GM13977 (cell line): ENCODE measurements around the gene SNTG2.
"Not testable (repeated sequence)": the region's sequence is repeated elsewhere in the genome, so short reads cannot be mapped to it uniquely, and the experiment has no call there.

ENCODE experiments used
- DNase-seq: peaks from one replicate; pipeline ENCODE4 v3.0.0; 2012; ENCODE audit warnings: low spot score
- in situ Hi-C: fragments of 300-500 bp; cut with MboI; formaldehyde crosslinking; loops from one replicate; pipeline ENCODE4 v1.12.0; 2022; ENCODE audit warnings: low sequenced_read_pairs, low pct_unique_long_range_greater_than_20kb, mixed read lengths, inconsistent platforms; ENCODE audit not compliant: unreplicated experiment
- TF ChIP-seq, protein P1 (sequence below): IDR thresholded peaks from 2 replicates; pipeline ENCODE4 v1.5.1; 2012; ENCODE audit warnings: mild to moderate bottlenecking, control low read depth; ENCODE audit not compliant: insufficient read depth; ENCODE audit errors: extremely low read depth, missing control alignments

The SNTG2 gene

DNA sequence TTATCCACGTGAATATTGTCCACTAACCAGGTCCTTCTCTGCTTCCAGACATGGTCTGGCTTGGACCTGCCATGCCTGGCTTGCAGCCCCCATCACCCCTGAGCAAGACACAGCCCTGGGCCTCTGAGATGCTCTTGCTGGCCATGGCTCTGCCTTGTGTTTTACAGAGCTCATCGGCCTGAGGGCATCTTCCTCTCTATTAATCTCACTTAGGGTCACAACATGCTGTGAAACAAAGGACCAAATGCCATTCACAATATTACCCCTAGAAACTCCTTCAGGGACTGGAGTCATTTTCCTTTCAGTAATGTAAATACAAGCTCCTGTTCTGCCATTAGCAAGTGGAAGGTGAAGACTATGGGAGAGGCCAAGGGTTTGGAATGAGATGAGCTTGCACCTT lies 455.8 kb downstream of the SNTG2 start:
- in situ Hi-C loops = no loop called here
- DNase-seq = no peak
- TF ChIP-seq, protein P1, sequence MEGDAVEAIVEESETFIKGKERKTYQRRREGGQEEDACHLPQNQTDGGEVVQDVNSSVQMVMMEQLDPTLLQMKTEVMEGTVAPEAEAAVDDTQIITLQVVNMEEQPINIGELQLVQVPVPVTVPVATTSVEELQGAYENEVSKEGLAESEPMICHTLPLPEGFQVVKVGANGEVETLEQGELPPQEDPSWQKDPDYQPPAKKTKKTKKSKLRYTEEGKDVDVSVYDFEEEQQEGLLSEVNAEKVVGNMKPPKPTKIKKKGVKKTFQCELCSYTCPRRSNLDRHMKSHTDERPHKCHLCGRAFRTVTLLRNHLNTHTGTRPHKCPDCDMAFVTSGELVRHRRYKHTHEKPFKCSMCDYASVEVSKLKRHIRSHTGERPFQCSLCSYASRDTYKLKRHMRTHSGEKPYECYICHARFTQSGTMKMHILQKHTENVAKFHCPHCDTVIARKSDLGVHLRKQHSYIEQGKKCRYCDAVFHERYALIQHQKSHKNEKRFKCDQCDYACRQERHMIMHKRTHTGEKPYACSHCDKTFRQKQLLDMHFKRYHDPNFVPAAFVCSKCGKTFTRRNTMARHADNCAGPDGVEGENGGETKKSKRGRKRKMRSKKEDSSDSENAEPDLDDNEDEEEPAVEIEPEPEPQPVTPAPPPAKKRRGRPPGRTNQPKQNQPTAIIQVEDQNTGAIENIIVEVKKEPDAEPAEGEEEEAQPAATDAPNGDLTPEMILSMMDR = no peak

DNA sequence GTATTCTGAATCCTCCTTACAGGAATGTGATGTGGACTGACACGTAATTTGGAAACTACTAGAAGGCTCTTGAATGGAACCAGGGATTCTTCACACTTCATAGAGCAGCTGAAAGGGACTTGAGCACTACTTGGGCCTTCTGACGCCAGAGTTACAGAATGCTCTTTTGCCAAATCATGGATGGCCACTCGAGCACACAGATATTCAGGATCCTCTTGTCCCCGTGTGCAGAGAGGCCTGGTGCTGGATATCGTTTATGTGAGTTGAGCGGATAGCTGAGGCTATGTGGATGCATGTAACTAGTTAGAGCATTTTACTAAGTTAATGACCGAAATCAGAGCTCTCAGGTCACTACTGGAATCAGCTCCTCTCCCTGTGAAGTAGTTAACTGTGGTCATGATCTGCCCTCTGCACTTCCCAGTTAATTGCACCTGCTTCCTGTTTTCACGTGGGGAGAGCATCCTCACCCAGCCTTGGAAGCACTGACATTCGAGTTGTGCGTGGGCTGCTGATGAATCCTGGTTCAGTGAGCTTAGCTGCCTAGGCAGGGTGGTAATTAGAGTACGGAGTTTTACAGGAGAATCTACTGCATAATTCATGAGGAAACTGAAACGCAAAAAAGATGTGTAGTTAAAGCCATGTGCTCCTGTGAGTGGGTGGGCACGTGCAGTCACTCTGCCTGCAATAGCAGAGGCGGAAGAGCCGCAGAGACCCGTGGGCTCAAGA lies 457.5 kb downstream of the SNTG2 start:
- in situ Hi-C loops = no loop called here
- TF ChIP-seq, protein P1 = no peak
- no peak for DNase-seq

DNA sequence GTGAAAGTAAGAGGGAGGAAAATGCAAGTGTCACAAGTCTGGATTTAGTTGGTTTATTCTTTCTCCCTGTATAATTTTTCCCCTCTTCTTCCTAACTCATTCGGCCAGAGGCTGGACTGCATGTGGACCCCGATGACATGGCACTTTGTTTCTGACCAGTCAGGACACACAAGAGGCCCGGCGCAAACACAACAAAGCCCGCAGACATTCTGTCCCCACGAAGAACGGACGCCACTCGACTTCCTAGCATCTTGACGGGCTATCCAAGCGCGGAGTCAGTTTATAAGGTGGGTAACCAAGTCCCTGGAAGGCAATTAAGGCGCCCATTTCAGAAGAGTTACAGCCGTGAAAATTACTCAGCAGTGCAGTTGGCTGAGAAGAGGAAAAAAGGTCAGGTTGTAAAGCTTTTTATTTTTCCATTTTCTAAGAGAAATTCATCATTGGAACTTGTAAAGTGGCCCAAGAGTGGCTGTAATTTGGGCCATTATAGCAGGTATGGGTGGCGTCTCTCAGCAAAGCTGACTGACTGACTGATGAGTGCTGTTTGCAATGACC lies 462.6 kb downstream of the SNTG2 start, which contains the start of gene TPO:
Gene TPO (plus strand): TSS at position 308 of the 555 bp plus-strand sequence. CDS start 946 bp downstream, outside the sequence.
- TF ChIP-seq, protein P1 = no peak
- in situ Hi-C loops = no loop called here
- DNase-seq = no peak

DNA sequence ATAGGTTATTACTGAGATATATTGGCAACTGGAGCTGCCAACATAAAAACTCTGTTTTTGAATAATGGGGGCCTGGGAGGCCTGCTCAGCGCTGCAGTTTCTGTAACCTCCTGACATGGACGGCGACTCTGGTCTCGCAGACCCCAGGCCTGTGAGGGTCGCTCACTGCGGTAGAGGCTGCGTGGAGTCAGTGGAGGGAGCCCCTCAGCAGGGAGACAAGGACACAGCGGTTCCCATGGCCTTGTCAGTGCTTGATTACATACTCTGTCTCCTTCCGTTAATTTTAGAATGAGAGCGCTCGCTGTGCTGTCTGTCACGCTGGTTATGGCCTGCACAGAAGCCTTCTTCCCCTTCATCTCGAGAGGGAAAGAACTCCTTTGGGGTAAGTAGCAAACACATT lies 463.5 kb downstream of the SNTG2 start:
- TF ChIP-seq, protein P1 = no peak
- in situ Hi-C loops = no loop called here
- no peak for DNase-seq

DNA sequence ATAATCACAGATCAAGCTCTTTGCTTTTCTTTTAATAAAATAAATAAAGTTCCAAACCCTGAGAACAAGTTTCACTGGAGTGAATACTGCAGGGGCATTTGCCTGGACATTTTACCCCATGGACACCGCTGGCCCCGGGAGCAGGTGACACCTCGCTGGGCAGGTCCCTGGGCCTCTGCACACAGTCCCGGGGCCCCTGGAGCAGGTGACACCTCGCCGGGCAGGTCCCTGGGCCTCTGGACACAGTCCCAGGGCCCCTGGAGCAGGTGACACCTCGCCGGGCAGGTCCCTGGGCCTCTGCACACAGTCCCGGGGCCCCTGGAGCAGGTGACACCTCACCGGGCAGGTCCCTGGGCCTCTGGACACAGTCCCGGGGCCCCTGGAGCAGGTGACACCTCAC lies 464.3 kb downstream of the SNTG2 start:
- DNase-seq, in situ Hi-C loops: not testable (repeated sequence)

DNA sequence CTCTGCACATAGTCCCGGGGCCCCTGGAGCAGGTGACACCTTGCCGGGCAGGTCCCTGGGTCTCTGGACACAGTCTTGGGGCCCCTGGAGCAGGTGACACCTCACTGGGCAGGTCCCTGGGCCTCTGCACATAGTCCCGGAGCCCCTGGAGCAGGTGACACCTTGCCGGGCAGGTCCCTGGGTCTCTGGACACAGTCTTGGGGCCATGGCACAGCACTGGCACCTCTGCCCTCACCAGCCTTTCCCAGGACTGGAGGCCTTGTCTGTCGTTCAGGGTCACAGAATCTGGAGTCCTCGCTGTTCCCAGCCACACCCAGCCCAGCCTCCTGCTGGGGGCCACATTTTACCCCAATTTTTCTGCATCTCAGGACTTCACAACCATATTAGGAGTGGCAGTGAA lies 464.9 kb downstream of the SNTG2 start:
- DNase-seq = no peak
- TF ChIP-seq, protein P1 = no peak
- in situ Hi-C loops = no loop called here
